Stimulated activated memory B cell treated with anti-CD40 and anti-IgM and Interleukin-4, amounts not matched to agents 10 μg/mL and 1 μg/mL and 100 μg/mL, for 72 hours (primary cell): ENCODE measurements around the gene STK24.

ENCODE experiments used
- ATAC-seq: fragments of 150-1000 bp; cut with Tn5 transposase; 2 replicates; pipeline ENCODE4 v1.10.0; 2021
- H3K27ac Mint-ChIP-seq: one replicate; pipeline ENCODE4 v1.8.0; 2022; ENCODE audit warnings: mild to moderate bottlenecking, mixed read lengths
- H3K27me3 Mint-ChIP-seq: one replicate; pipeline ENCODE4 v1.8.0; 2022; ENCODE audit warnings: mixed read lengths
- H3K36me3 Mint-ChIP-seq: one replicate; pipeline ENCODE4 v1.8.0; 2022; ENCODE audit warnings: mixed read lengths
- H3K4me1 Mint-ChIP-seq: one replicate; pipeline ENCODE4 v1.8.0; 2022; ENCODE audit warnings: mixed read lengths
- H3K4me3 Mint-ChIP-seq: one replicate; pipeline ENCODE4 v1.8.0; 2022; ENCODE audit warnings: mild to moderate bottlenecking, moderate library complexity, mixed read lengths
- H3K9me3 Mint-ChIP-seq: one replicate; pipeline ENCODE4 v1.8.0; 2022; ENCODE audit warnings: mixed read lengths

Gene STK24

DNA sequence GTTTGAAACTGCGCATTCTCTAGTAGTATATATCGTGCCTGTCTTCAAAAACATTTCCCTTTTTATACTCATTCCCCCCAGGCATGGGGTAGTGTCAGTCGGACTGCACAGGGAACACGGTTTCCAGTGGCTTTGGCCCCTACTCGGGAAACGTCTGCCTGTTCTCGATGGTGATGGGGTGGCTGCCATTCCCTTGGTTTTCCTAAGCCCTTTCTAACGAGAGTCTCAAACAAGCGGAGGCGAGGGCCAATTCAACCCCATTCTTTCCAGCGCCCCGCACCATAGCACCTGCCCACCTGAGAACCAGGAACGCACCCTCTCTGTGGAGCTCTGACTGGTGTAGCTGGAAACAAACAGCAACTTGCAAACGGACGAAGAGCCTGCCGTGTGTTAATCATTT, 127.6 kb downstream of the STK24 start:
- no peaks in the 10 kb centered on the region for H3K9me3 Mint-ChIP-seq
- no peaks in the 10 kb centered on the region for H3K27me3 Mint-ChIP-seq
- no peak overlapping the region for H3K27ac Mint-ChIP-seq
- H3K4me1 Mint-ChIP-seq: peaks cover 48% of the 10 kb centered on the region
- no peak for ATAC-seq
- peaks cover 47% of the 10 kb centered on the region for H3K36me3 Mint-ChIP-seq
- H3K4me3 Mint-ChIP-seq: no peak overlapping the region

DNA sequence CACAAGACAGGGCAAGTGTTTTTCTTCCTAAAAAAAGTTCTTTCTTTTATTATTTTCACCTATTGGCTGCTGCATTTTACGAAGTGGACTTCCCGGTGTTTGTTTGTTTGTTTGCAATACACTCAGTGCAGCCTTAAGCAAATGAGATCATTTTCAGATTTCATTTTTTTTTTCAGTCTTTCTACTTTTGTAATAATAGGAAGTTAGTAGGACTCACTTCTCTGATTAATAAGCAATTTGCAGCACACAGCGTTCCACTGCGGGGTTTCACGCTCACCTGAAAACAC, 128.3 kb downstream of the STK24 start:
- Mint-ChIP-seq H3K27me3 (no peaks in the 10 kb centered on the region), H3K36me3 (peaks cover 45% of the 10 kb centered on the region), H3K9me3 (no peaks in the 10 kb centered on the region), H3K27ac (peak overlapping the region; percentile 43), H3K4me1 (peaks cover 48% of the 10 kb centered on the region), H3K4me3 (no peak overlapping the region)
- ATAC-seq: no peak

DNA sequence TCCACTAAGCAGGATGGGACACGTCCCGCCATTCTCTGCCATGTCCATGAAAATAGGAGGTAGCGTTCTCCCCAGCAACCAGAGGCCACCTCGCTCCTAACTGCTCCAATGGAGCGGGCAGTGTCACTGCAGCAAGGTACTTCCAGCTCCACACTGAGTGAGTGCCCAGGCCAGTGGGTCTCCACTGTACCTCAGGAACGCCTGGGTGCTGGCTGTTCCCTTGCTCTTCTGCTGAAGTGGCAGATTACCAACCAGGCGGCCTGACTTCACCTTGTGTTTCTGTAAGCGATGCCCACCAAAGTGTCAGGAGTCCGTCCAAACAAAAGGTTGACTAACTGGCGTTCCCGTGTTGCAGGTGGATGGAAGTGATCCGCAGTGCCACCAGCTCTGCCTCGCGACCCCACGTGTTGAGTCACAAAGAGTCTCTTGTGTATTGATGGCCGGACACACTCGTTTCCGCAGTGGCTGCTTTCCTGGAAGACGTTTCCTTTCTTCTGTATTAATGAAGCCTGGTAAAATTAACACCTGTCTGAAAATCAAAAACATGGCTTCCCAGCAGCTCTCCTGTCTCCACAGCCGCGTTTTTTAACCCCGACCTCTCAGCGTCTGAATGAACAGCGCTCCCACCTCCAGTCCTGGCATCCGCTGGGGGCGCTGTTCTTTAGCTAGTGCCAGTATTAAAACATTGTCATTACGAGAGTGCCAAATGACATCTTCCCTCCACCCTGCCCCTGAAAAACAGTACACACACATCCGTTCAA, 128.8 kb downstream of the STK24 start:
- no peaks in the 10 kb centered on the region for H3K9me3 Mint-ChIP-seq
- H3K27ac Mint-ChIP-seq: peak overlapping the region; percentile 43
- H3K4me1 Mint-ChIP-seq: peaks cover 48% of the 10 kb centered on the region
- no peak overlapping the region for H3K4me3 Mint-ChIP-seq
- no peaks in the 10 kb centered on the region for H3K27me3 Mint-ChIP-seq
- peak; percentile 59 for ATAC-seq
- peaks cover 42% of the 10 kb centered on the region for H3K36me3 Mint-ChIP-seq

DNA sequence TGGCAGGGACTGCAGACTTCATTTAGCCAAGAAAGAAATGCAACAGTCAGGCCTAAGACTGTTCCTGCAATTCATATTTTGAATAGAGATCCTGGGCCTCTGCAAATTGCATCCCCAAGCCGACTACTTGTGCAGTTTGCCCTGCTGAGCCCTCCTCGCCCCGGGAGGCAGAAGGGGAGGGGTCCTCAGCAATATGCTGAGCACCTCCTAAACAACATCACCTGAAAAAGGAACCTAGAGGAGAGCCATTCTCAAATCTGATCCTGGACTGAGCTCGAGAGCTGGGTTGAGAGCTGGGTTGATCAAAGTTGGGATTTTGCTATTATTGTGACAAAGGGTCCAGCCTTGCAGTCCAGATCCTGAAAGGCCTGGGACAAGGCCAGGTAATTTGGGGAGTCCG, 129.8 kb downstream of the STK24 start:
- ATAC-seq: no peak
- H3K4me3 Mint-ChIP-seq: no peak overlapping the region
- no peaks in the 10 kb centered on the region for H3K27me3 Mint-ChIP-seq
- peaks cover 48% of the 10 kb centered on the region for H3K4me1 Mint-ChIP-seq
- H3K36me3 Mint-ChIP-seq: peaks cover 34% of the 10 kb centered on the region
- peak overlapping the region; percentile 25 for H3K27ac Mint-ChIP-seq
- no peaks in the 10 kb centered on the region for H3K9me3 Mint-ChIP-seq

DNA sequence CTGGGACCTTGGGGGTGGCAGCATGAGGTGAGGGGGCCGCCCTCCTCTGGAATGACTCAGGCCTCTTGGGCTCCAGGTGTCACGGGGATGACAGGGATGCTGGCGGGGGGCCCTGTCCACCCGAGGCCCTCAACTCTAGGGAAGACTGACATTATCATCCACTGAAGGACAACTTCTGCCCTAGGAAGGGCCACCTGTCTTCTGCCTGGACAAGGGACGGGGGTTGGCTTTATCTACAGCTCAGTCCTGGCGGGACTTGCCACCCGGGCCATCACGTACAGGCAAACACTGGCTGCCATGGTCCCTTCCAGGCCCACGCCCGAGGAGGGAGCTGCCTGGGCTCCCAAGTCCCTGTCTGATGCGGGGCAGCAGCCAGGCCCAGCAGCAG, 130.7 kb downstream of the STK24 start:
- Mint-ChIP-seq H3K27ac (peak overlapping the region; percentile 71), H3K36me3 (peaks cover 25% of the 10 kb centered on the region), H3K4me3 (no peak overlapping the region), H3K9me3 (no peaks in the 10 kb centered on the region), H3K4me1 (peaks cover 39% of the 10 kb centered on the region), H3K27me3 (no peaks in the 10 kb centered on the region)
- ATAC-seq: no peak

DNA sequence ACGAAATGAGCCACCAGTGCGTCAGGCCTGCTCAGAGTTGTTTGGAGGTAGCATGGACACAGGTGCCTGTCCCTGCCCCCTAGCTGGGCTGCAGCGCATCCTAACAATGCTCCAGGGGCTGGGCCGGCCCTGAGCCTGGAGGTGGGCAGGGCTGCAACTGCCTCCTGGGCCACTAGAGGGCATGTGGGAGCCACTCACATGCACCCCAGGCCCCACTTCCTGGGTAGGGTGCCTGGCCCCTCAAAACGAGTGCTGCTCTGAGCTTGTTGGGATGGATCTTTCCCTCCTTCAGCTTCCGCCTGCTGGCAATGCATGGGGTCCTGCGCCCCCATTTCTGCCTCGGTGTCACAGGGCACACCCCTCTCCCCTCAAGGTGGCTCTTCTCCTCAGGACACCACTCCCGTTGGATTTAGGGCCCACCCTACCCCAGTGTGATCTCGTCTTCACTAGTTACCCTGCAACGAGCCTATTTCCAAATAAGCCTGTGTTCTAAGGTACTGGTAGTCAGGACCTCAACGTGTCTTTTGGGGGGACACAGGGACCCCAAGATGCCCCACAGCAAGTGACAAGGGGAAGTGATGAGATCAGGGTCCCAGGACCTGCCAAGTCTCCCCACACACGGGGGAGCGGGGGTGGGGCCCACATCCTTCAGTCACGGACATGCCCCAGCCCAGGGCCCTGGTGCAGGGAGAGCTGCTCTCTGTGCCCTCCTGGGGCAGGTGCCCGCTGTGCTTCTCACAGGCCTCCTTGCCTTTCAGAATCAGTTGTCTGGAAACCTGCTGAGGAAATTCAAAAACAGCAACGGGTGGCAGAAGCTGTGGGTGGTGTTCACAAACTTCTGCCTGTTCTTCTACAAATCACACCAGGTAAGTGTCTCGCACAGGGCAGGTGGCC, 131.3 kb downstream of the STK24 start:
- Mint-ChIP-seq H3K4me3 (peak overlapping the region; percentile 66), H3K27me3 (no peaks in the 10 kb centered on the region), H3K9me3 (no peaks in the 10 kb centered on the region), H3K4me1 (peaks cover 36% of the 10 kb centered on the region), H3K36me3 (peaks cover 23% of the 10 kb centered on the region), H3K27ac (peak overlapping the region; percentile 71)
- ATAC-seq: peak; percentile 87

DNA sequence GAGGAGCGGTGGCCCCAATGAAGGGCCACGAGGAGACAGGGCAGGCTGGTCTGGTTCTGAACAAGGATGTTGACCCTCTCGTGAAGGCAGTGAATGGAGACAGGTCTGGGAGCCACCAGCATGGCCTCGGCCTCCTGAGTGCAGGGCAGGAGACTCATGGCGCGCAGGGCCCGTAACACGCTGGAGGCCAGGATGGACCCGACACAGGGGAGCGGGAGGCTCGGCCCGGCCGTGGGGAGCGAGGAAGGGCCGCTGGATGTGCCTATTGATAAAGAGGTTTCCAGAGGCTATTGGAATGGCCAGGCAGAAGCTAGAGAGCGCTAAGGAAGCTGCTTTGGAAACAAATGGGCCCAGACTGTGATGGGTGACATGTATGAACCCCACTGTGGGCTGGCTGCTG, 132.5 kb downstream of the STK24 start:
- H3K4me1 Mint-ChIP-seq: peaks cover 35% of the 10 kb centered on the region
- no peak overlapping the region for H3K27ac Mint-ChIP-seq
- no peaks in the 10 kb centered on the region for H3K27me3 Mint-ChIP-seq
- no peaks in the 10 kb centered on the region for H3K9me3 Mint-ChIP-seq
- ATAC-seq: no peak
- H3K4me3 Mint-ChIP-seq: no peak overlapping the region
- peaks cover 22% of the 10 kb centered on the region for H3K36me3 Mint-ChIP-seq

DNA sequence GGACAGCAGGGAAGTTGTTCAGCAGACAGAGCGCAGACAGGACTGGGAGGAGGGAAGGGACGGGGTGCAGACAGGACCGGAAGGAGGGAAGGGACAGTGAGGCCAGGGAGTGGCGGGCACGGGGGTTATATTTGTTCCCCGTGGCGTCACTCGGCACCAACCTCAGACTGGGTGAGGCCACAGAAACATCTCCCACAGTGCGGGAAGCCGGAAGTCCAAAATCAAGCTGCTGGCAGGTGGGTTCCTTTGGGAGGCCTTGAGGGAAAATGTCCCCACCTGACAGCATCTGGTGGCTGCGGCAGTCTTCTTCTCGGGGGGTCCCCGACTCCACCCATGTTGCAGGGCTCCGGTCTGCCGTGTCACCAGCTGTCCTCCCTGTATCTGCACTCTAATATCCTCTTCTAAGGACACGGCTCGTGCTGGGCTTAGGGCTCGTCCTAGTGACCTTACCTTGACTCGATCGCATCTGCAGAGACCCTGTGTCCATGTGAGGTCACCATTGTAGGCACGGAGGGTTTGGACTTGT, 133.0 kb downstream of the STK24 start:
- no peaks in the 10 kb centered on the region for H3K27me3 Mint-ChIP-seq
- no peaks in the 10 kb centered on the region for H3K9me3 Mint-ChIP-seq
- H3K4me1 Mint-ChIP-seq: peaks cover 30% of the 10 kb centered on the region
- ATAC-seq: no peak
- peaks cover 18% of the 10 kb centered on the region for H3K36me3 Mint-ChIP-seq
- H3K27ac Mint-ChIP-seq: no peak overlapping the region
- H3K4me3 Mint-ChIP-seq: no peak overlapping the region

DNA sequence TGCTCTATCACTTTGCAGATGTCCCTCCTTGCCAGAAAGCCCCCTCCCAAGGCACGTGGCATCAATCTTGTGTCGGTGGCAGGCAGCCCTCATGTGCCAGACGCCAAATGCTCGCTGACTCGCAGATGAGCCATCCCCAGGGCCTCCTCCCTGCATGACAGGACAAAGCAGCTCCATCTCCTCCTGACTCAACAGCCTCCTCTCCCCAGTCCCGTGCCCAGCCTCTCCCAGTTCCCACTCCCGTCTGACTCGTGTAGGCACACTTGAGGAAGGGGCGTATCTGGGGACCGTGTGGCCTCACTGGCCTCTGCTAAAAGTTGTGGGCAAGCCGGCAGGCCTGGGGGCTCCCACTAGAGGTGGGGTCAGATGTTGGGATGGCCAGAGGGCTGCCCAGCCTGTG, 133.6 kb downstream of the STK24 start:
- ATAC-seq: no peak
- Mint-ChIP-seq H3K9me3 (no peaks in the 10 kb centered on the region), H3K36me3 (peaks cover 15% of the 10 kb centered on the region), H3K4me3 (no peak overlapping the region), H3K27ac (no peak overlapping the region), H3K4me1 (peaks cover 25% of the 10 kb centered on the region), H3K27me3 (peaks cover 4% of the 10 kb centered on the region)

DNA sequence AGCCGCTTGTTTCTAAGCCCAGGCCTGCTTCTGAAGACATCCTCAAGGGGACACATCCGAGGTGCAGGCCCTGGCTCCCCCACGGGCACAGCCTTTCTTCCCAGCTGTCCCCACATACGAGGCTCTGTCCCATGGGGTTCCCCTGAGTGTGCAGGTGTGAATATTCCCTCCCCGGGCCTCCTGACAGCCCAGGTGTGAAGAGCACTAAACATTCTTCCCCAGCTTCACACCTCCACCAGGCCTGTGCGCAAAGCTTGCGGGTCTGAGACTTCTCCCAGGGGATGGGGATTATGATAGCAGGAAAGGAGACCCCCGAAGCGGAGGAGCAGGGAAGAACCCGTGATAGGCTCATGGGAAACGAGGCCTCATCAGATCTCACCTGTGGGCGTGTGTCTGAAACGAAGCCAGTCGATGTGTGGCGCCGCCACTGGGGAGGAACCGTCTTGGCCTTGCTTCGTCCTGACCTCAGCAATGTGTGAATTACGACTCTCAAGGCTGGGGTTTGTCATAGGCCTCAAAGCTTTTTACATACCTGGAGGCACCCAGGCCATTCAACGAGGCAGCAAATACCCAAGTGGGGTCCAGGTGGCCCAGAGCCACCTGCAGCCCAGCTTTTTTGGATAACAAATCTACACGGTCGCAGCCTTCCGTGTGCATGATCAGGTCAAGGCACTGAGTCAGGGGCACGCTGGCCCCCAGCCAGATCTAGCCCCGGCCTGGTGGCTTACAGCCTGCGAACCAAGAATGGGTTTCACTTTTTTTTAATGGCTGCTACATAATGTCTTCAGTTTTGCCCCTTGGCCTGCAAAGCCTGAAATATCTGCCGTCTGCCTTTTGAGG, 134.3 kb downstream of the STK24 start:
- H3K4me3 Mint-ChIP-seq: no peak overlapping the region
- H3K27ac Mint-ChIP-seq: peak overlapping the region; percentile 17
- H3K36me3 Mint-ChIP-seq: peaks cover 8% of the 10 kb centered on the region
- H3K27me3 Mint-ChIP-seq: peaks cover 10% of the 10 kb centered on the region
- H3K4me1 Mint-ChIP-seq: peaks cover 21% of the 10 kb centered on the region
- no peaks in the 10 kb centered on the region for H3K9me3 Mint-ChIP-seq
- no peak for ATAC-seq

DNA sequence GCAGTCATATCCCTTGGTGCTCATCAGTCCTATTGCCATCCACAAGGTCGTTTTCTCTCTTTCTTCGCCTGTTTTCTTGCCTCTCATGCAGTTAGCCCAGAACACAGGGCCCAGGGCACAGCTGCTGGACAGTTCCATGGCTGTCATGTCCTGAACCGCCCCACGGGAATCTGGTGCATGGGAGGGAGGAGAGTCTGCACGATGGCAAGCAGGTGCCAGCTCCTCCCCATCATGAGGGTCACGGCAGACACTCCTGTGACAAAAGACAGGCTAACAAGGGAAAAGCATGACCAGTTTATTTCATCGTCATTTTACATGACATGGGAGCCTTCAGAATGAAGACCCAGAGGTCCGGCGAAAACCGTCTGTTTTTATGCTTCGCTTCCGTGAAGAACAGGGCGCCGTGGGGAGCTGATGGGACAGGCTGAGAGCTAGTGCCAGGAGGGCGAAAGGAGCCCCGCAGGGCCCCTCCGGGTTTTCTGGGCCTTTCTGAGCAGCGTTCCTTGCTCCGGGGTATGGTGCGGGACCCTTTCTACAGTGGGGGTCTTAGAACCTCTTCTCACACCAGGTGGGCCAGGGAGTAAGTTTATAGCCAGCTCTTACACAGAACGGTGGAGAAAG, 135.7 kb downstream of the STK24 start:
- peaks cover 19% of the 10 kb centered on the region for H3K27me3 Mint-ChIP-seq
- no peak for ATAC-seq
- H3K4me3 Mint-ChIP-seq: no peak overlapping the region

DNA sequence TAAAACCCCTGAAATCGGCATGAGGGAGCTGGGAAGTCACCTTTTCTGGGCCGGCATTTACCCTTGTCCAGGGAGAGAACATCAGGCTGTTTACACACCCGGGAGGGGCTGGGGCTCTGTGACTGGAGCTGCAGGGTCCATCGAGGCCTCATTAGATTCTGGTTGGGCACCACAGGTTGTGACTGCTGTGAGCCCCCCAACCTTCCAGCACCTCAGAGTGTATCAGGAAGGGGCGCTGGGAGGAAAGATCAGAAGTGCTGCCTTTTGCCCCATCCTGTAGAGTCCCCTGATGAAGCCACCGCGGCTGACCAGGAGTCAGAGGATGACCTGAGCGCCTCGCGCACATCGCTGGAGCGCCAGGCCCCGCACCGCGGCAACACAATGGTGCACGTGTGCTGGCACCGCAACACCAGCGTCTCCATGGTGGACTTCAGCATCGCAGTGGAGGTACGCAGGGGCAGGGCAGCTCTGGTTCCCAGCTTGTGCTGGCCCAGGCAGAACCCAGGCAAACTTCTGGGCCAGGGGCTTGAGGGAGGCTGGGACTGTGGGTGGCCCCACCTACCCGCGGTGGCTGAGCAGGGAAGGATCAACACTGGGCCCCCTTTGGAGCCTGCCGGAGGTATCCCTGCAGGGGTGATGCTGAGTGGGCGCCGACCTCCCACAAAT, 136.4 kb downstream of the STK24 start:
- ATAC-seq: no peak
- peaks cover 19% of the 10 kb centered on the region for H3K27me3 Mint-ChIP-seq
- no peak overlapping the region for H3K4me3 Mint-ChIP-seq
- no peaks in the 10 kb centered on the region for H3K36me3 Mint-ChIP-seq
- H3K9me3 Mint-ChIP-seq: no peaks in the 10 kb centered on the region
- H3K27ac Mint-ChIP-seq: no peak overlapping the region
- H3K4me1 Mint-ChIP-seq: peaks cover 8% of the 10 kb centered on the region

More for the DNA sequence above, 135.7 kb downstream of the STK24 start:
- Mint-ChIP-seq H3K27ac (no peak overlapping the region), H3K9me3 (no peaks in the 10 kb centered on the region), H3K4me1 (peaks cover 14% of the 10 kb centered on the region), H3K36me3 (no peaks in the 10 kb centered on the region)

DNA sequence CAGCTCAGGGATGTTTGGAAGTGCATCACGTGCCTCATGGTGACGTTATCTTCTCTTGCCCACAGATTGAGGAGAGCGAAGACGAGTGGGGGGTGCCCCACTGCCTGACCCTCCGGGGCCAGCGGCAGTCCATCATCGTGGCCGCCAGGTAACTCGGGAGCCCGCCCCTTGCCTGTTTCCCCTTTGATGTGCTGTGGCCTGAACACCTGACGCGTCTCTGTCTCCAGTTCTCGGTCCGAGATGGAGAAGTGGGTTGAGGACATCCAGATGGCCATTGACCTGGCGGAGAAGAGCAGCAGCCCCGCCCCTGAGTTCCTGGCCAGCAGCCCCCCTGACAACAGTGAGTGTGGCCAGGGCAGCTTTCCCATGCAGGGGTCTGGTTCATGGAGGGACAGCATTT, 137.0 kb downstream of the STK24 start:
- no peak for ATAC-seq
- Mint-ChIP-seq H3K9me3 (no peaks in the 10 kb centered on the region), H3K4me1 (peaks cover 2% of the 10 kb centered on the region), H3K27me3 (peaks cover 19% of the 10 kb centered on the region), H3K27ac (no peak overlapping the region), H3K4me3 (no peak overlapping the region), H3K36me3 (no peaks in the 10 kb centered on the region)

DNA sequence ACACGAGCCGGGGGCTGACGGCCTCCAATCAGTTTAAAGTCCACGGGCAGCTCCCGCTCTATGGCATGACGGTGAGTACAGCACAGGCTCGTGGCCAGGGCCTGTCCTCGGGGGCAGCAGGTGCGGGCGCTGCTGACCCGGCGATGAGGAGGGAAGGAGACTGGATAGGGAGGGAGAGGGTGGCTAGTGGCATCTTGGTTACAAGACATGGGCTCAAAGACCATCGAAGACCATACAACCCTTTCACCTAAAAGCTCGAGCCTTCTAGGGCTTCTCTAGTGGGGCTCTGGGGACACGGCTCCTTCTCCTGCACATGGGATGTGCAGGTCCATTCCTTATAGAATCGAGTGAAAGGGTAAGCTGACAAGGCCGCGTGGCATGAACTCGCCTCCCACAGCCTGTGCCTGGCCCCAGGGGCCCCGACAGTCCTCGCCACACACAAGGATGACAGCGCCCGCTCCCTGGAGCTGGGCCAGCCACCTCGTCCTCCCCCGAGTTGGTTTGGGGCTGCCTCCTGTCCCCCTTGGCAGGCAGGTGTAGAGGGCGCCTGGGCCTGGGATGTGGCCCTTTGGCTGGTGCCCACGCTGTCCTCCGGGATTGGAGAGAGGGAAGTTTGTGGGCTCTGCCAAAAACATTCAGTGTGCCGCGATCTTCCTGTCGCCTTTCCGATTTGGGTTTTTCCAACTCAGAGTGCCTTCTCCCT, 137.6 kb downstream of the STK24 start:
- H3K4me3 Mint-ChIP-seq: no peak overlapping the region
- peaks cover 19% of the 10 kb centered on the region for H3K27me3 Mint-ChIP-seq
- ATAC-seq: no peak
- no peaks in the 10 kb centered on the region for H3K4me1 Mint-ChIP-seq
- H3K27ac Mint-ChIP-seq: no peak overlapping the region
- no peaks in the 10 kb centered on the region for H3K36me3 Mint-ChIP-seq
- no peaks in the 10 kb centered on the region for H3K9me3 Mint-ChIP-seq
